Body of pancreas (tissue), 4 donors: Measurements from ENCODE around the gene SLC35F5.
"Not testable (repeated sequence)": the region's sequence is repeated elsewhere in the genome, so short reads cannot be mapped to it uniquely, and the experiment has no call there.

ENCODE experiments used
- POLR2A ChIP-seq, 3 donors: fragments of 450-650 bp; IDR thresholded peaks; one replicate each; pipeline ENCODE4 v1.6.1; 2016; ENCODE audit warnings: antibody characterized with exemption in 3 of 3, mild to moderate bottlenecking in 2 of 3
- TF ChIP-seq, protein P1 (sequence below), 7 experiments: fragments of 450-650 bp in 4 of 7; fragments of 200-600 bp in 3 of 7; sonication (generic) in 3 of 7; IDR thresholded peaks; one replicate each; pipeline ENCODE4 v1.5.1; 2016 to 2019; ENCODE audit warnings: antibody characterized with exemption in 7 of 7

DNA sequence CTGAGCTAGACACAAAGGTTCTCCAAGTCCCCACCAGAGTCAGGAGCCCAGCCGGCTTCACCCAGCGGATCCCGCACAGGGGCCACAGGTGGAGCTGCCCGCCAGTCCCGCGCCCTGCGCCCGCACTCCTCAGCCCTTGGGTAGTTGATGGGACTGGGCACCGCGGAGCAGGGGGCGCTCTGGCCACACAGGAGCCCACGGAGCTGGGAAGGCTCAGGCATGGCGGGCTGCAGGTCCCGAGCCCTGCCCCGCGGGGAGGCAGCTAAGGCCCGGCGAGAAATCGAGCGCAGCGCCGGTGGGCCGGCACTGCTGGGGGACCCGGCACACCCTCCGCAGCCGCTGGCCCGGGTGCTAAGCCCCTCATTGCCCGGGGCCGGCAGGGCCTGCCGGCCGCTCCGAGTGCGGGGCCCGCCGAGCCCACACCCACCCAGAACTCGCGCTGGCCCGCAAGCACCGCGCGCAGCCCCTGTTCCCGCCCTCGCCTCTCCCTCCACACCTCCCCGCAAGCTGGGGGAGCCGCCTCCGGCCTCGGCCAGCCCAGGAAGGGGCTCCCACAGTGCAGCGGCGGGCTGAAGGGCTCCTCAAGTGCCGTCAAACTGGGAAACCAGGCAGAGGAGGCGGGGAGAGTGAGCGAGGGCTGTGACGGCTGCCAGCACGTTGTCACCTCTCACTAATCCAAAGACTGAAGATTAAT is 52.0 kb downstream of the SLC35F5 start:
- TF ChIP-seq, protein P1, sequence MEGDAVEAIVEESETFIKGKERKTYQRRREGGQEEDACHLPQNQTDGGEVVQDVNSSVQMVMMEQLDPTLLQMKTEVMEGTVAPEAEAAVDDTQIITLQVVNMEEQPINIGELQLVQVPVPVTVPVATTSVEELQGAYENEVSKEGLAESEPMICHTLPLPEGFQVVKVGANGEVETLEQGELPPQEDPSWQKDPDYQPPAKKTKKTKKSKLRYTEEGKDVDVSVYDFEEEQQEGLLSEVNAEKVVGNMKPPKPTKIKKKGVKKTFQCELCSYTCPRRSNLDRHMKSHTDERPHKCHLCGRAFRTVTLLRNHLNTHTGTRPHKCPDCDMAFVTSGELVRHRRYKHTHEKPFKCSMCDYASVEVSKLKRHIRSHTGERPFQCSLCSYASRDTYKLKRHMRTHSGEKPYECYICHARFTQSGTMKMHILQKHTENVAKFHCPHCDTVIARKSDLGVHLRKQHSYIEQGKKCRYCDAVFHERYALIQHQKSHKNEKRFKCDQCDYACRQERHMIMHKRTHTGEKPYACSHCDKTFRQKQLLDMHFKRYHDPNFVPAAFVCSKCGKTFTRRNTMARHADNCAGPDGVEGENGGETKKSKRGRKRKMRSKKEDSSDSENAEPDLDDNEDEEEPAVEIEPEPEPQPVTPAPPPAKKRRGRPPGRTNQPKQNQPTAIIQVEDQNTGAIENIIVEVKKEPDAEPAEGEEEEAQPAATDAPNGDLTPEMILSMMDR (IDR thresholded peaks at IDR 0.05) = not testable (repeated sequence)
- TF ChIP-seq POLR2A (IDR thresholded peaks at IDR 0.05) = not testable (repeated sequence)
